Parathyroid adenoma (tissue), 2 donors: ENCODE measurements around the gene B9D2.

ENCODE experiments used
- H2AFZ ChIP-seq: fragments of 300-600 bp; sonication (generic); one replicate; pipeline ENCODE4 v1.7.0; 2017; ENCODE audit warnings: antibody characterized with exemption, mild to moderate bottlenecking
- H3K27ac ChIP-seq: fragments of 300-600 bp; sonication (generic); one replicate; pipeline ENCODE4 v1.7.0; 2017
- H3K27me3 ChIP-seq: fragments of 300-600 bp; sonication (generic); one replicate; pipeline ENCODE4 v1.7.0; 2017; ENCODE audit warnings: low read length; ENCODE audit not compliant: control insufficient read depth, insufficient read depth
- H3K36me3 ChIP-seq: fragments of 300-600 bp; sonication (generic); one replicate; pipeline ENCODE4 v1.7.0; 2017; ENCODE audit warnings: low read length; ENCODE audit not compliant: control insufficient read depth, insufficient read depth
- H3K4me1 ChIP-seq: fragments of 300-600 bp; sonication (generic); one replicate; pipeline ENCODE4 v1.7.0; 2017; ENCODE audit warnings: control low read depth
- H3K4me2 ChIP-seq: fragments of 300-600 bp; sonication (generic); one replicate; pipeline ENCODE4 v1.7.0; 2017; ENCODE audit warnings: low read length
- H3K4me3 ChIP-seq: fragments of 300-600 bp; sonication (generic); one replicate; pipeline ENCODE4 v1.7.0; 2017; ENCODE audit warnings: low read depth, low read length
- H3K79me2 ChIP-seq: fragments of 300-600 bp; sonication (generic); one replicate; pipeline ENCODE4 v1.7.0; 2017; ENCODE audit warnings: control low read depth
- H3K9ac ChIP-seq: fragments of 300-600 bp; sonication (generic); one replicate; pipeline ENCODE4 v1.7.0; 2017; ENCODE audit warnings: mild to moderate bottlenecking
- H3K9me3 ChIP-seq: fragments of 300-600 bp; sonication (generic); one replicate; pipeline ENCODE4 v1.7.0; 2017; ENCODE audit warnings: low read length; ENCODE audit not compliant: control insufficient read depth
- TF ChIP-seq, protein P1 (sequence below): fragments of 300-600 bp; sonication (generic); IDR thresholded peaks from one replicate; pipeline ENCODE4 v1.7.0; 2017; ENCODE audit warnings: antibody characterized with exemption, mild to moderate bottlenecking
- donor health status: primary hyperparathyroidism.

The B9D2 gene

DNA sequence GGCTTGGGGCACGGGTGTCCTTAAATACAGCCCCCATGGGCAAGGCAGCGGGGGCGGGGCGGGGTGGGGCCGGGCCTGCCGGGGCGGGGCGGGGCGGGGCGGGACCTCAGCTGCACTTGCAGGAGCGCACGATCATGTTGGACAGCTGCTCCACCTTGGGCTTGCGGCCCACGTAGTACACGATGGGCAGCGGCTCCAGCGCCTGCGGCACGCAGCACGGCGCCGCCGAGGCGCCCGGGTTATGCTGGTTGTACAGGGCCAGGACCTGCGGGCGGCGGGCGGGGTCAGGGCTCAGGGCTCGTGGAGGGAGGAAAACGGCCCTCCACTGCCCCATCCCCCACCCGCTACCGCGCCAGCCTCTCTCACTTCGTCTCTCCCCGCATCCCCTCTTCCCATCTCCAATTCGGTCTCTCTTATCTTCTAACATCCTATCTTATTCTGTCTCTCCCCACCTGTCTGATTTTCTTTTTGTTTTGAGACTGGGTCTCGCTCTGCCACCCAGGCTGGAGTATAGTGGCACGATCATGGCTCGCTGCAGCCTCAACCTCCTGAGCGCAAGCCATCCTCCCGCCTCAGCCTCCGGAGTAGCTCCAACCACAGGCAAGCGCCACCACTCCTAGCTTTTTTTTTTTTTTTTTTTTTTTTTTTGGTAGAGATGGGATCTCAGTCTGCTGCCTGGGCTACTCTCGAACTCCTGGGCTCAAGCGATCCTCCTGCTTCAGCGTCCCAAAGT lies 32.8 kb downstream of the B9D2 start:
- Histone ChIP-seq H3K9me3 (no peaks in the 10 kb centered on the region), H3K27ac (no peak overlapping the region), H2AFZ (no peak overlapping the region), H3K79me2 (no peaks in the 10 kb centered on the region), H3K9ac (no peak overlapping the region), H3K4me3 (no peak overlapping the region), H3K4me2 (no peak overlapping the region), H3K27me3 (no peaks in the 10 kb centered on the region), H3K36me3 (no peaks in the 10 kb centered on the region), H3K4me1 (peaks cover 9% of the 10 kb centered on the region)
- TF ChIP-seq, protein P1, sequence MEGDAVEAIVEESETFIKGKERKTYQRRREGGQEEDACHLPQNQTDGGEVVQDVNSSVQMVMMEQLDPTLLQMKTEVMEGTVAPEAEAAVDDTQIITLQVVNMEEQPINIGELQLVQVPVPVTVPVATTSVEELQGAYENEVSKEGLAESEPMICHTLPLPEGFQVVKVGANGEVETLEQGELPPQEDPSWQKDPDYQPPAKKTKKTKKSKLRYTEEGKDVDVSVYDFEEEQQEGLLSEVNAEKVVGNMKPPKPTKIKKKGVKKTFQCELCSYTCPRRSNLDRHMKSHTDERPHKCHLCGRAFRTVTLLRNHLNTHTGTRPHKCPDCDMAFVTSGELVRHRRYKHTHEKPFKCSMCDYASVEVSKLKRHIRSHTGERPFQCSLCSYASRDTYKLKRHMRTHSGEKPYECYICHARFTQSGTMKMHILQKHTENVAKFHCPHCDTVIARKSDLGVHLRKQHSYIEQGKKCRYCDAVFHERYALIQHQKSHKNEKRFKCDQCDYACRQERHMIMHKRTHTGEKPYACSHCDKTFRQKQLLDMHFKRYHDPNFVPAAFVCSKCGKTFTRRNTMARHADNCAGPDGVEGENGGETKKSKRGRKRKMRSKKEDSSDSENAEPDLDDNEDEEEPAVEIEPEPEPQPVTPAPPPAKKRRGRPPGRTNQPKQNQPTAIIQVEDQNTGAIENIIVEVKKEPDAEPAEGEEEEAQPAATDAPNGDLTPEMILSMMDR: no peak

DNA sequence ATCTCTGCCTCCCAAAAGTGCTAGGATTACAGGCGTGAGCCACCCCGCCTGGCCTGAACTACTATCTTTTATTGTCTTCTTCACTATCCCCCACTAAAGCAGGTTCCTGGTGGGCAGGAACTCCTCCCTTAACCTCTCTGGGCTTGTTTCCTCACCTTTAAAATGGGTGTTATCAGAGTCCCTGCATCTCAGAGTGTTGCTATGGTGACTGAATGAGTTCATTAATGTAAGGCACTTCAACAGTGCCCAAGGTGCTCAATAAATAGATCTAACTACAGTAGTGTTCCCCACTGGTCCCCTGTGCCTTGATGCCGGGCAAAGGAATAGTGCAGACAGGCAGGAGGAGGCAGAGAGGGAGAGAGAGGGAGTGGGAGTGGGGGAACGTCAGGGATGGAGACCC lies 33.5 kb downstream of the B9D2 start:
- no peak overlapping the region for H3K9ac ChIP-seq
- TF ChIP-seq, protein P1: no peak
- H2AFZ ChIP-seq: no peak overlapping the region
- no peaks in the 10 kb centered on the region for H3K9me3 ChIP-seq
- H3K27me3 ChIP-seq: no peaks in the 10 kb centered on the region
- peaks cover 16% of the 10 kb centered on the region for H3K4me1 ChIP-seq
- H3K36me3 ChIP-seq: no peaks in the 10 kb centered on the region
- no peak overlapping the region for H3K4me2 ChIP-seq
- H3K4me3 ChIP-seq: no peak overlapping the region
- no peak overlapping the region for H3K27ac ChIP-seq
- H3K79me2 ChIP-seq: no peaks in the 10 kb centered on the region

DNA sequence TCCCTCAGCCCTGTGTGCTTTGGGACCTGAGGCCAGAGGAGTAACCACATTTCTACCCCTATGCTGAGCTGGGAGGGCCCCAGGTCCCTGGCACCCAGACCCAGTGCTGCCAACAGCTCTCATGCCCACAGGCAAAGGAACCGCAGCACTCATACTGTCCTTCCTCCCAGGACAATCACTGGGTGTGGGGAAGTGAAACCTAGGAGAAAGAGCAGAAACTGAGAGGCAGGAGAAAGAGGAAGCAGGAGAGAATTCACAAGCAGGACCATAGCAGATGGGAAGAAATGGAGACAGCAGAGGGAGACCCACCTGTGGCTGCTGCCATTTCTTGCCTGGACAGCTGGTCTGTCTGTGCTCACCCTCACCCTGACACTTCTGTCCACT lies 35.1 kb downstream of the B9D2 start:
- H3K4me2 ChIP-seq: no peak overlapping the region
- no peaks in the 10 kb centered on the region for H3K79me2 ChIP-seq
- TF ChIP-seq, protein P1: no peak
- no peak overlapping the region for H3K27ac ChIP-seq
- H3K9ac ChIP-seq: no peak overlapping the region
- no peaks in the 10 kb centered on the region for H3K36me3 ChIP-seq
- no peaks in the 10 kb centered on the region for H3K9me3 ChIP-seq
- H2AFZ ChIP-seq: no peak overlapping the region
- peaks cover 22% of the 10 kb centered on the region for H3K4me1 ChIP-seq
- no peaks in the 10 kb centered on the region for H3K27me3 ChIP-seq
- H3K4me3 ChIP-seq: no peak overlapping the region

DNA sequence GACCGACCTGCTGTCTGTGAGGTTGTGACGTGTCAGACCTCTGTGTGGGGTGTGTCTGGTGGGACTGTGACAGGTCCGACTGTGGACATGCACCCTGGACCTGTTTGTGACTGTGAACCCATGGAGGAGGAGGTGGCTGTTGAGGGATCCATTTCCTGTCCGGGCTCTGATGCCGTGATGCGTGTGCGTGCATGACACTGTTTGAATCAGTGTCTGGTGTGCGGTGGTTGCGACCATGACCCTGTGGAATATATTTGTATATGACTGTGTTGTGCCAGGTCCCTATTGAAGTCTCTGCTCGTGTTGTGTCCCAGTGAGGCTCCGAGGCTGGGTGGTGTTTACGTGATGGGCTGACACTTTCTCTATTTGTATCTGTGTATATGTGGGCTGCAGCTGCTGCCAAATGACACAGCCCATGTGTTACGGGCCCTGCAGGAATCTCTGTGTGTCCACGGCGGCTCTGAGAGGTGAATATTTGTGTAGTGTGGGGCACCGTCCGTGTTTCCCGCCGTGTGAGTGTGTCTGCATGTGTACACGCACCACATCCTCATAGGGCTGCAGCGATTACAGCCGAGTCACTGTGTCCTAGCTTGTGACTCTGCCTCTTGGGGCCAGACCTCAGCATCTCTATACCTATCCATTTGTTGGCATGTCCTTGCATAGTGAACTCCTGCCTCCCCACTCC lies 35.6 kb downstream of the B9D2 start:
- peaks cover 22% of the 10 kb centered on the region for H3K4me1 ChIP-seq
- TF ChIP-seq, protein P1: no peak
- peak overlapping the region; percentile 37 for H3K27ac ChIP-seq

More for the DNA sequence above, 35.6 kb downstream of the B9D2 start:
- Histone ChIP-seq H3K9ac (no peak overlapping the region), H3K79me2 (no peaks in the 10 kb centered on the region), H3K27me3 (no peaks in the 10 kb centered on the region), H3K4me3 (no peak overlapping the region), H3K36me3 (no peaks in the 10 kb centered on the region), H3K9me3 (no peaks in the 10 kb centered on the region), H2AFZ (peak overlapping the region; percentile 93), H3K4me2 (peak overlapping the region; percentile 85)
